ENCODE results near the gene VWA3A. TPM values are rescaled to one million over a fixed set of nuclear protein-coding genes. Genes with fewer than 3 reads are reported as not detected.

Gene VWA3A
- total RNA-seq, 1 experiment from 2014 or later, result not detected

DNA sequence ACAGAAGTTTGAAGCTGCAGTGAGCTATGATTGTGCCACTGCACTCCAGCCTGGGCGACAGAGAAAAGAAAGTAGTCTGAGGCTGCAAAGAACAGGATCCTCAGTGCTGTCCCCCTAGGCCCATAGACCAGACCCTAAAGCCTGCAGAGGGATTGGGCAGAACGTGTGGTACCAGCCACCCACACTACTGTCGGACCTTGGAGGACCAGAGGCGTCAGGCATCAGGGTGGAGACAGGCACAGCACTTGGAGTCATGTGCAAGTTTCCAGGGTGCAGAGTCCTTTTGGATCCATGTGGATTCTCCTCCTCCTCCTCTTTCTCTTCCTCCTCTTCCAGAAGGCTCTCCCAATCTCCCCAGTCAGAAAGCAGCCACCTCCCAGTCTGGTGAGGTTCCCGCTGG, 72.1 kb downstream of the VWA3A start (continued):
- TF ChIP-seq ELF1 (IDR thresholded peaks at IDR 0.05; ENCODE audit: borderline replicate concordance, low read depth), result no peak

DNA sequence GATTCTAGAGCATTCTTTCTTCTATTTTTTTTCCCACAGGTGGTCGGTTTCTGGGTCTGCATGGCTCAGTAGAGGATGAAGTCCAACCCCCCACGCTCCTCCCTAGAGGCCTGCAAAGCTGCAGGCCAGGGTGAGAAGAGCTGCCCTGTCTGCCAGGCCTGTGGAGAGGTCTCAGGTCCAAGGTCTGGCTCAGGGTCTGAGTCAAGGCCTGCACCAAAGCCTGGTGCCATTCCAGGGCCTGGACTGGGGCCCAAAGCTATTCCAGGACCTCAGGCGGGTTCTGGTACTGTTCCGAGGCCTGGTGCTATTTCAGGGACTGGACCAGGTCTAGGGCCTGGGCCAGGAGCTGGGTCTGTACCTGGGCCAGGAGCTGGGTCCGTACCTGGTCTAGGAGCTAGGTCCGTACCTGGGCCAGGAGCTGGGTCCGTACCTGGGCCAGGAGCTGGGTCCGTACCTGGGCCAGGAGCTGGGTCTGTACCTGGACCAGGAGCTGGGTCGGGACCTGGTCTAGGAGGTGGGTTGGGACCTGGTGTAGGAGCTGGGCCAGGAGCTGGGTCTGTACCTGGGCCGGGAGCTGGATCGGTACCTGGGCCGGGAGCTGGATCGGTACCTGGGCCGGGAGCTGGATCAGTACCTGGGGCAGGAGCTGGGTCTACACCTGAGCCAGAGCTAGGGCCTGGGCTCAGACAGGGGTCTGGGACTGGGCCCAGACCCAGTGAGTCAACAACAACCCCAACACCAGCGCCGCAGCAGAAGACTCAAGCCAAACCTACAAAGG, 73.4 kb downstream of the VWA3A start:
- no peaks in the 10 kb centered on the region for H3K9me2 ChIP-seq (ENCODE audit: insufficient read depth)
- no peaks in the 10 kb centered on the region for H3K36me3 ChIP-seq (ENCODE audit: control insufficient read depth in 1 of 2, insufficient read depth in 2 of 2, low read length in 2 of 2)
- BruUV-seq (replicated peaks), result no TSS peak
- ChIA-PET POLR2A (no interaction called here), CTCF (interaction anchor here (1.2 kb wide), 1 partner anchor 23 kb away, joined by 4 read pairs; no protein-coding TSS in a partner anchor), RAD21 (ENCODE audit: low non-redundant PET in 1 of 2, low total read pairs in 2 of 2, uncharacterized antibody in 2 of 2, unreplicated experiment in 2 of 2) (interaction anchor here in 1 of 2 experiments (0.6 kb wide), 1 partner anchor 11 kb away, joined by 5 read pairs; no protein-coding TSS in a partner anchor)
- H3K9ac ChIP-seq (ENCODE audit: low read length), result no peak overlapping the region
- peaks cover 0 to 10% of the 10 kb centered on the region in 2 experiments; a peak in 2 of 4 replicates for H3K4me1 ChIP-seq (ENCODE audit: control insufficient read depth in 1 of 2, insufficient read depth in 2 of 2, low read length in 2 of 2)
- H4K20me1 ChIP-seq (ENCODE audit: insufficient read depth), result no peaks in the 10 kb centered on the region
- DNase-seq (ENCODE audit: low read depth, low spot score) (no peak), ATAC-seq (no peak)
- TF ChIP-seq RAD21 (IDR thresholded peaks at IDR 0.05; ENCODE audit: low read depth) (no peak), CBX3 (IDR thresholded peaks at IDR 0.05; ENCODE audit: low read depth) (no peak), ZFX (IDR thresholded peaks at IDR 0.05) (no peak), YY1 (IDR thresholded peaks at IDR 0.05; ENCODE audit: extremely low read depth, insufficient replicate concordance, low read depth, low read length) (no peak)
- intact Hi-C loops (cut with micrococcal nuclease), result no loop called here
- H3K27me3 ChIP-seq (ENCODE audit: insufficient read depth, low read length), result no peaks in the 10 kb centered on the region
- H3K27ac ChIP-seq (ENCODE audit: low read depth, low read length), result no peak overlapping the region
- H3K4me2 ChIP-seq (ENCODE audit: low read length), result no peak overlapping the region
- H3K9me3 ChIP-seq (ENCODE audit: control insufficient read depth in 1 of 2, insufficient read depth in 1 of 2, low read depth in 1 of 2, low read length in 2 of 2), result no peaks in the 10 kb centered on the region; a peak in 1 of 4 replicates
- no peak overlapping the region for H2AFZ ChIP-seq (ENCODE audit: low read depth, low read length, poor library complexity, severe bottlenecking)
- no peaks in the 10 kb centered on the region for H3K79me2 ChIP-seq (ENCODE audit: insufficient read depth, low read length)
- no peak overlapping the region for H3K4me3 ChIP-seq (replicated peaks in 1 of 2; ENCODE audit: low read depth in 1 of 2, low read length in 2 of 2)

GRCh38 chr16:22171953-22172352, 79.6 kb downstream of the VWA3A start:
- intact Hi-C loops (cut with micrococcal nuclease), result no loop called here
- H3K79me2 ChIP-seq (ENCODE audit: insufficient read depth, low read length), result no peaks in the 10 kb centered on the region
- no TSS peak for BruUV-seq (replicated peaks)
- no peak overlapping the region for H3K4me3 ChIP-seq (replicated peaks in 1 of 2; ENCODE audit: low read depth in 1 of 2, low read length in 2 of 2)
- H3K4me1 ChIP-seq (ENCODE audit: control insufficient read depth in 1 of 2, insufficient read depth in 2 of 2, low read length in 2 of 2), result no peaks in the 10 kb centered on the region
- no peaks in the 10 kb centered on the region for H3K27me3 ChIP-seq (ENCODE audit: insufficient read depth, low read length)
- H3K9me3 ChIP-seq (ENCODE audit: control insufficient read depth in 1 of 2, insufficient read depth in 1 of 2, low read depth in 1 of 2, low read length in 2 of 2), result no peaks in the 10 kb centered on the region; a peak in 1 of 4 replicates
- no peak overlapping the region for H3K9ac ChIP-seq (ENCODE audit: low read length)
- POLR2A ChIA-PET, result no interaction called here
- H2AFZ ChIP-seq (ENCODE audit: low read depth, low read length, poor library complexity, severe bottlenecking), result no peak overlapping the region
- CTCF ChIA-PET, result no interaction called here
- H4K20me1 ChIP-seq (ENCODE audit: insufficient read depth), result no peaks in the 10 kb centered on the region
- RAD21 ChIA-PET (ENCODE audit: low non-redundant PET in 1 of 2, low total read pairs in 2 of 2, uncharacterized antibody in 2 of 2, unreplicated experiment in 2 of 2), result no interaction called here
- no peak overlapping the region for H3K27ac ChIP-seq (ENCODE audit: low read depth, low read length)
- no peak for DNase-seq (ENCODE audit: low read depth, low spot score)
- no peak overlapping the region for H3K4me2 ChIP-seq (ENCODE audit: low read length)
- no peaks in the 10 kb centered on the region for H3K9me2 ChIP-seq (ENCODE audit: insufficient read depth)
- no peak for ATAC-seq
- no peaks in the 10 kb centered on the region for H3K36me3 ChIP-seq (ENCODE audit: control insufficient read depth in 1 of 2, insufficient read depth in 2 of 2, low read length in 2 of 2)
- TF ChIP-seq SP1 (IDR thresholded peaks at IDR 0.05; ENCODE audit: low read depth), result no peak
- no peak for TF ChIP-seq ZFX (IDR thresholded peaks at IDR 0.05)
- TF ChIP-seq JUND (IDR thresholded peaks at IDR 0.05), result no peak
- no peak for TF ChIP-seq SIN3A (IDR thresholded peaks at IDR 0.05; ENCODE audit: low read depth)
- TF ChIP-seq TCF7L2 (IDR thresholded peaks at IDR 0.05; ENCODE audit: borderline replicate concordance, extremely low read depth, insufficient read depth, insufficient read length), result no peak
- TF ChIP-seq EZH2phosphoT487 (IDR thresholded peaks at IDR 0.05; ENCODE audit: borderline replicate concordance), result no peak
- no peak for TF ChIP-seq MAX (IDR thresholded peaks at IDR 0.05)
- TF ChIP-seq ZBTB33 (IDR thresholded peaks at IDR 0.05; ENCODE audit: extremely low read depth, insufficient replicate concordance, low read length), result no peak

Measured in HCT116 (cell line).